Tibial artery (tissue), 4 donors: Measurements from ENCODE around the gene LST1.
A peak's percentile ranks its signal among the peaks of the same experiment; 100 is the strongest.

Source experiments
- DNase-seq, 2 donors: peaks; one replicate each; pipeline ENCODE4 v3.0.0-alpha.2; 2019
- H3K27ac ChIP-seq, 2 donors: fragments of 200-600 bp; sonication (generic) in 1 of 2; 1 replicate in 1 of 2; 2 replicates in 1 of 2; pipeline ENCODE4 v1.5.1; 2018 to 2019; ENCODE audit warnings: mild to moderate bottlenecking in 1 of 2
- H3K27me3 ChIP-seq, 2 donors: fragments of 200-600 bp; sonication (generic) in 1 of 2; one replicate each; pipeline versions ENCODE4 v1.5.1 to v1.6.0; 2016 to 2019
- H3K36me3 ChIP-seq, 3 donors: fragments of 200-600 bp; sonication (generic) in 2 of 3; one replicate each; pipeline ENCODE4 v1.5.1; 2016 to 2019; ENCODE audit warnings: mild to moderate bottlenecking in 2 of 3
- H3K4me1 ChIP-seq, 4 donors: fragments of 200-600 bp; sonication (generic) in 2 of 4; 1 replicate in 3 of 4; 2 replicates in 1 of 4; pipeline ENCODE4 v1.5.1; 2016 to 2019
- H3K4me3 ChIP-seq, 2 donors: fragments of 200-600 bp; sonication (generic) in 1 of 2; 1 replicate in 1 of 2; 2 replicates in 1 of 2; pipeline ENCODE4 v1.5.1; 2018 to 2019; ENCODE audit warnings: mild to moderate bottlenecking in 2 of 2
- H3K9me3 ChIP-seq, 3 donors: fragments of 200-600 bp; sonication (generic) in 1 of 3; one replicate each; pipeline ENCODE4 v1.5.1; 2016 to 2019
- intact Hi-C: fragments of 100-400 bp; cut with DNase I; formaldehyde crosslinking; loops from one replicate; pipeline ENCODE4 v1.15.0; 2023; ENCODE audit warnings: low total_unique reads
- TF ChIP-seq, protein P1 (sequence below), 2 experiments: fragments of 200-600 bp in 1 of 2; fragments of 450-650 bp in 1 of 2; IDR thresholded peaks; one replicate each; pipeline ENCODE4 v1.5.1; 2017 to 2019; ENCODE audit warnings: antibody characterized with exemption in 2 of 2, mild to moderate bottlenecking in 1 of 2, moderate library complexity in 1 of 2

The LST1 gene

DNA sequence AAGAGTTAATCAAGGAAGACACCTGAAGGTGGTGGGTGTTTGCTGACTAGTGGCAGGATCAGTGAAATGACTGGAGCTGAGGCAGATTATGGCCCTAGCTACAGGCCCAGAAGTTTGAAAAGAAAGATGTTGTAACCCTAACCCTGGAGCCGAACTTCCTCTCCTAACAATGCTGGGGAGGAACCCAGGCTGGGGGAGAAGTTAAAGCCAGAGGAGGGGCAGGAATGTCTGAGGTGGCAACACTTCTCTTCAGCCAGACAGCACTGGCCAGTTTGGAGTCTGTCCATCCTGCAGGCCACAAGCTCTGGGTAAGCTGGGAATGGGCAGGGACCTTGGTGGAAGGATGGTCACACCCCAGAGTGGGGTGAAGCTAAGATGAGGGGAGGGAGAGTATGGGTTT, at the start of gene LST1:
TSS of gene LST1 (plus strand) at position 270 of the 400 bp plus-strand sequence. CDS start 1,023 bp downstream, outside the sequence.
- Histone ChIP-seq H3K9me3 (no peaks in the 10 kb centered on the region), H3K4me1 (peaks cover 0 to 13% (median 8%) of the 10 kb centered on the region in 4 donors), H3K4me3 (no peak within 1 kb of the TSS), H3K36me3 (no peaks in the 10 kb centered on the region), H3K27ac (no peak within 1 kb of the TSS), H3K27me3 (peaks cover 0 to 23% of the 10 kb centered on the region in 2 donors)
- TF ChIP-seq, protein P1, sequence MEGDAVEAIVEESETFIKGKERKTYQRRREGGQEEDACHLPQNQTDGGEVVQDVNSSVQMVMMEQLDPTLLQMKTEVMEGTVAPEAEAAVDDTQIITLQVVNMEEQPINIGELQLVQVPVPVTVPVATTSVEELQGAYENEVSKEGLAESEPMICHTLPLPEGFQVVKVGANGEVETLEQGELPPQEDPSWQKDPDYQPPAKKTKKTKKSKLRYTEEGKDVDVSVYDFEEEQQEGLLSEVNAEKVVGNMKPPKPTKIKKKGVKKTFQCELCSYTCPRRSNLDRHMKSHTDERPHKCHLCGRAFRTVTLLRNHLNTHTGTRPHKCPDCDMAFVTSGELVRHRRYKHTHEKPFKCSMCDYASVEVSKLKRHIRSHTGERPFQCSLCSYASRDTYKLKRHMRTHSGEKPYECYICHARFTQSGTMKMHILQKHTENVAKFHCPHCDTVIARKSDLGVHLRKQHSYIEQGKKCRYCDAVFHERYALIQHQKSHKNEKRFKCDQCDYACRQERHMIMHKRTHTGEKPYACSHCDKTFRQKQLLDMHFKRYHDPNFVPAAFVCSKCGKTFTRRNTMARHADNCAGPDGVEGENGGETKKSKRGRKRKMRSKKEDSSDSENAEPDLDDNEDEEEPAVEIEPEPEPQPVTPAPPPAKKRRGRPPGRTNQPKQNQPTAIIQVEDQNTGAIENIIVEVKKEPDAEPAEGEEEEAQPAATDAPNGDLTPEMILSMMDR (IDR thresholded peaks at IDR 0.05): no peak
- peak in 1 of 2 donors; percentile 47 for DNase-seq
- intact Hi-C loops: no loop called here

DNA sequence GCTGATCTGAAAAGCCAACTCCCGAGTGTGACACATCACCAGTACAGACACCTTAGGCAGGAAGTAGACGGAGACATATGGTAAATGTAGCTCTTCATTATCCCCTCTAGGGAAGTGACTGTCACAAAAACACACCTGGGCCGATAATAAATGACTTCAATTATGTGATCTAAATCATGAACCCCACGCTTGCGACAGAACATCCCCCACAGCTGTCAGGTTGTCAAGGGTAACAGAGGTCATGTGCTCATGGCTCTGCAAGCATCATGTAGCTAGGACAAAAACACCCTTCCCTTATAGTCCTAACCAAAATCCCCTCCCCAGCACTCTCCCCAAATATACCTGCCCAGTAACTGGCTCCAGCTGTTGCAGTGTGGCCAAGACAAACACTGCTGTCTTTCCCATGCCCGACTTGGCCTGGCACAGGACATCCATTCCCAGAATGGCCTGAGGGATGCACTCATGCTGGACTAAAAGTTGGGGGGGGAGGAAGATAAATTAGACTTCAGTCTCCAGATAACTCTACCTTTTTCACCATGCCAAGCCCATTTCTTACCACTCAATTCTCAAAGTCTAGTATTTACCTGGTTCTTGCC, 47.2 kb upstream of the LST1 start:
- no peak for DNase-seq
- H3K9me3 ChIP-seq: no peaks in the 10 kb centered on the region
- H3K4me1 ChIP-seq: peaks cover 0 to 36% (median 30%) of the 10 kb centered on the region in 4 donors
- TF ChIP-seq, protein P1 (IDR thresholded peaks at IDR 0.05): no peak
- intact Hi-C loops: no loop called here
- peaks cover 59 to 65% (median 63%) of the 10 kb centered on the region in 3 donors for H3K36me3 ChIP-seq
- no peaks in the 10 kb centered on the region for H3K27me3 ChIP-seq
- H3K27ac ChIP-seq: peak overlapping the region in 1 of 2 donors; percentile 91
- no peak overlapping the region for H3K4me3 ChIP-seq

DNA sequence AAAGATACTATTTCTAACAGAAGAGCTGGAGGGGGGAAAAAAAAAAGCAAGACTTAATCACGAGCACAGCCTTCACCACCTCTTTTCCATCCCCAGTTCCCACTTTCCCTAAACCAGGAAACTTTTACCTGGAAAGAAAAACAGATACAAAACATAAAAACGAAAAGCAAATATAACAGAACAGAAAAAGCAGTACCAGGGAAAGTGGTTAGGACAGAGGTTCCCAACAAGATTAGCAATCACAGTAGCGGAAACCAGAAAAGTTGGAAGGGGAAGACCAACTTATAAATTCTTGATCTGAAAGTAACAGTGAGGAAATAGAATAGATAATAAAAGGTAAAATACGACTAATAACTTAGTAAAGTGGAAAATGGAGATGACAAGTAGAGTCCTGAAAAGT, 45.4 kb upstream of the LST1 start:
- DNase-seq: no peak
- peaks cover 42 to 48% (median 46%) of the 10 kb centered on the region in 3 donors for H3K36me3 ChIP-seq
- peaks cover 0 to 36% (median 30%) of the 10 kb centered on the region in 4 donors for H3K4me1 ChIP-seq
- no peaks in the 10 kb centered on the region for H3K9me3 ChIP-seq
- TF ChIP-seq, protein P1 (IDR thresholded peaks at IDR 0.05): no peak
- intact Hi-C loops: loop anchor here (2.0 kb wide), 1 partner anchor 42 kb away; the partner anchor contains the start of gene MICB
- no peaks in the 10 kb centered on the region for H3K27me3 ChIP-seq
- H3K4me3 ChIP-seq: peak overlapping the region; percentile 69 to 71
- H3K27ac ChIP-seq: peak overlapping the region; percentile 91 to 94

DNA sequence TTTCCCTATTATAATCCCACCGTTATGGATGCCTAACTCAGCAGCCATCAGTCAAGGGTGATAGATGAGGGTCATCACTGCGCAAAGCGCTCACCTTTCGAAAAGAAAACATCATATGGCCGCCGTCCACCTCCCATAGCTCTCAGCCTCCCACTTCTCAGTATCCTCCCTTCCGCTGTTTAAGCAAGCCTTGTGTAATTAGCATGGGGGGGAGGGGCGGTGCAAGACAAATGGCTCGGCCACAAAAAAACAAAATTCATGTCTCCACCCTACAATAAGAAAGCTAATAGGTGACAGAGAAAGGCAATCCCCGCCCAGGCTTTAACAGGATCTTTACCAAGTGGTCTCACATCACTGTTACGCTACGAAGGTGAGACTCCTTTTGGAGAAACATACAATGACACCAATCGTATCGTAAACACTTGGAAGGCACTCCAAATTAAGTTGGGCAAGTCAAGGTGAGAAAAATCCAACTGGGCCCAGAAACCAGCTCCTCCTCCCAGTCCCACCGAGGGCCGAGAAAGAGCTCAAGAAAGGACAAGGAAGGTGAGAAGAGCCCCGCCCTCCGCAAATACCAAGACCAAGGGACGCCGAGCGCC, 44.9 kb upstream of the LST1 start:
- Histone ChIP-seq H3K36me3 (peaks cover 37 to 43% (median 41%) of the 10 kb centered on the region in 3 donors), H3K4me3 (peak overlapping the region; percentile 69 to 71), H3K27ac (peak overlapping the region; percentile 91 to 94), H3K9me3 (no peaks in the 10 kb centered on the region), H3K27me3 (no peaks in the 10 kb centered on the region), H3K4me1 (peaks cover 0 to 36% (median 31%) of the 10 kb centered on the region in 4 donors)
- intact Hi-C loops: loop anchor here (2.0 kb wide), 1 partner anchor 42 kb away; the partner anchor contains the start of gene MICB
- DNase-seq: peak in 1 of 2 donors; percentile 61
- TF ChIP-seq, protein P1 (IDR thresholded peaks at IDR 0.05): no peak

DNA sequence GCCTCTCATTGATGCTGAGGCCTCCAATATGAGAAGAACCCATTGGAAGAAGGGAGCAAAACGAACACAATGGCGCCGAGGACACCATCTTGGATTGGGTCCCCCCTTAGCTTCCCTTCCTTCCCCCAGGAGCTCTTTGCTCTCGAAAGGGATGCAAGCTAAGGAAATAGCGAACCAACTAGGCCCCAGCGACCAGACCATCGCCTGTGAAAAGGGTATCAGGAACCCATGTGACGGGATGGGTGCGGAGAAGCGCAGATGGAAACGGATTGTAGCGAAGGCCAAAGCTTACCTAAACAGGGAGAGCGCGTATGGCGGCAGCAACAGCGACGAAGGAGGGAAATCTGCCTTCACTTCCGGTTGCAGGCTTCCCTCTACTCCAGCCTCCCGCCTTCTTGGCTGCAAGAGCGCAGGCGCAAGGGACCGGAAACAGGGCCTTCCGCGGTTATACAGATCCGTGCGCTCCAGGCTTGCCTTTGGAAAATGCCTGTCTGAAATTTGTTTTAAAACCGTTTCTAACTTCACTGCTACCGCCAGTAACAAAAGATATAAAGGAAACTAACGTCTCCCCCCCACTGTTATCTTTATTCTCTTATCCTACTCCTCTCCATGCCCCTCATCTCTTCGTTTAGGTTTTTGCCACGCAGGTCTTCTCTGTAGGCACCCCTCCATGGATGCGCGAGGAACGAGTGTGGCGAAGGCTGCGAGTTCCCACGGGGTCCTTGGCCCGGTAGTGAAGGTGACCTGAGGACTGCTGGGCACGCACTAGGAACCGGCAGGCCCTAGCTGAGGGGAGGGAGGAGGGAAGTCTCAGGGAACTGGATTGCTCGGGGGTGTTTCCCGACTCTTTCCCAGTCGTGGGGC, 44.2 kb upstream of the LST1 start, which contains the start of gene DDX39B:
TSS of gene DDX39B (minus strand) at position 346 of the 864 bp plus-strand sequence. CDS start 1,471 bp downstream, outside the sequence.
- intact Hi-C loops: loop anchor here (2.0 kb wide), 1 partner anchor 43 kb away; the partner anchor contains the start of gene MICB
- Histone ChIP-seq H3K4me1 (peaks cover 0 to 43% (median 34%) of the 10 kb centered on the region in 4 donors), H3K4me3 (peak within 1 kb of the TSS; percentile 69 to 71), H3K27ac (peak within 1 kb of the TSS; percentile 91 to 94), H3K9me3 (no peaks in the 10 kb centered on the region), H3K36me3 (peaks cover 29 to 36% (median 34%) of the 10 kb centered on the region in 3 donors), H3K27me3 (no peaks in the 10 kb centered on the region)
- TF ChIP-seq, protein P1 (IDR thresholded peaks at IDR 0.05): peak in 1 of 2 experiments; percentile 10
- peak; percentile 96 to 98 for DNase-seq
